HUES6 (cell line): ENCODE measurements around the gene ARCN1.
A peak's percentile ranks its signal among the peaks of the same experiment; 100 is the strongest.
"Not testable (repeated sequence)": the region's sequence is repeated elsewhere in the genome, so short reads cannot be mapped to it uniquely, and the experiment has no call there.

Experiments
- H3K27ac ChIP-seq: 2 replicates; pipeline ENCODE4 v1.7.0; 2013; ENCODE audit warnings: low read depth, mild to moderate bottlenecking, low read length, inconsistent platforms
- H3K27me3 ChIP-seq: 2 replicates; pipeline ENCODE4 v1.6.1; 2013; ENCODE audit warnings: low read length; ENCODE audit not compliant: control insufficient read depth, insufficient read depth
- H3K36me3 ChIP-seq: 2 replicates; pipeline ENCODE4 v1.6.1; 2013; ENCODE audit warnings: low read length; ENCODE audit not compliant: control insufficient read depth, insufficient read depth
- H3K4me1 ChIP-seq: 2 replicates; pipeline ENCODE4 v1.6.1; 2013; ENCODE audit warnings: low read length; ENCODE audit not compliant: control insufficient read depth, insufficient read depth
- H3K4me3 ChIP-seq: 2 replicates; pipeline ENCODE4 v1.5.1; 2013; ENCODE audit warnings: low read depth, low read length
- H3K9ac ChIP-seq: one replicate; pipeline ENCODE4 v1.6.1; 2013; ENCODE audit warnings: mild to moderate bottlenecking, low read length
- H3K9me3 ChIP-seq: 2 replicates; pipeline ENCODE4 v1.6.1; 2013; ENCODE audit warnings: low read depth, low read length; ENCODE audit not compliant: control insufficient read depth, insufficient read depth

Gene ARCN1

DNA sequence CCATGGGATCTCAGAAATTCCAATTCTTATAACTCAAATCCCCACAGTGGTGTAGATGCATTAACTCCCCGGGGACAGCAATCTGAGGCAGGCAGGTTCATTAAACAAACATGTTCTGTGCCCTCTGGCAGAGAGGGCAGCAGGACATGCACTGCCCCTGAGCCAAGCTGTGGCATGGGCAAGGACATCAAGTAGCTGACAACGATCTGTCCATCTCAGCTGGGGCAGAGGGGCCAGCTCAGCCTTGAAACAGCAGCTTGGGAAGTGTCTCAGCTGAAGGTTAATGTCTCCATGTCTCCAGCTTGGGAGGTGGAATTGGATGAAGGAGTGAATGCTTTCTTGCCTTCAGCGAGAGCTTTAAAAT lies 27.6 kb upstream of the ARCN1 start:
- H3K9me3 ChIP-seq = no peaks in the 10 kb centered on the region
- no peak overlapping the region for H3K4me3 ChIP-seq
- H3K9ac ChIP-seq = no peak overlapping the region
- no peaks in the 10 kb centered on the region for H3K27me3 ChIP-seq
- H3K27ac ChIP-seq = no peak overlapping the region
- H3K4me1 ChIP-seq = no peaks in the 10 kb centered on the region
- peaks cover 19% of the 10 kb centered on the region for H3K36me3 ChIP-seq

DNA sequence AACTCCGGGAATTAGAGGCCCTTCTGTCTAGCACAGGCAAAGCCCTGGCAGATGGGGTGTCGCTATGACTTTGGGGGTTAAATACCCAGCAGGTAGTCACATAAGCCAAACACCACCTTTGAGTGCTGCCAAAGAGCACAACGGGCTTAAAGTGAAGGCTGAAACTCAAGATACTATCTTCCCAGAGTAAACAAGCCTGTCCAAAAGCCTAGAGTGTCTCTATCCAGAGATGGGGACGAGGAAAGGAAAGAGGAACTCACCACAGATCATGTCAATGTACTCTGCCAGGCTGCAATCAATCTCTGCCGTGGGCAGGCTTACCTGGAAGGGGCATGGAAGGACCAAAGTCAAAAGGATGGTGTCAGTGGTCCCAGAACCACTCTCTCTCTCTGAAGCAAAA lies 26.7 kb upstream of the ARCN1 start:
- Histone ChIP-seq H3K36me3 (peaks cover 19% of the 10 kb centered on the region), H3K27me3 (no peaks in the 10 kb centered on the region), H3K9me3 (no peaks in the 10 kb centered on the region), H3K4me1 (no peaks in the 10 kb centered on the region), H3K9ac (no peak overlapping the region), H3K27ac (no peak overlapping the region), H3K4me3 (no peak overlapping the region)

DNA sequence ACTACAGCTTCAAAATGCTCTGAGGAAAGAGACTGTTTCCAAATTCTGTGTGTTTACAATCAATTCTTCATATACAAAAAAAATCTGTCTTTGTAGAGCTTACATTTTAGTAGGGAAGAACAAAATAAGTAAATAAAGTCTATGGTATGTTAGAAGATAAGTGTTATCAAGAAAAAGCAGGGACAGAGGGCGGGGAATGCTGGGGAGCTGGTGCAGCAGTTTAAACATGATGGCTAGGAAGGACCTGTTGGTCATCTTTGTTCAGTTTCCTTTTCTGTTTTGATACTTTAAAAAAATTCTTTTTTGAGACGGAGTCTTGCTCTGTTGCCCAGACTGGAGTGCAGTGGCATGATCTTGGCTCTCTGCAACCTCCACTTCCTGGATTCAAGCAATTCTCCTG lies 25.1 kb upstream of the ARCN1 start:
- H3K27ac ChIP-seq = no peak overlapping the region
- peaks cover 19% of the 10 kb centered on the region for H3K36me3 ChIP-seq
- no peaks in the 10 kb centered on the region for H3K27me3 ChIP-seq
- H3K9me3 ChIP-seq = no peaks in the 10 kb centered on the region
- no peak overlapping the region for H3K9ac ChIP-seq
- H3K4me1 ChIP-seq = no peaks in the 10 kb centered on the region
- H3K4me3 ChIP-seq = no peak overlapping the region

DNA sequence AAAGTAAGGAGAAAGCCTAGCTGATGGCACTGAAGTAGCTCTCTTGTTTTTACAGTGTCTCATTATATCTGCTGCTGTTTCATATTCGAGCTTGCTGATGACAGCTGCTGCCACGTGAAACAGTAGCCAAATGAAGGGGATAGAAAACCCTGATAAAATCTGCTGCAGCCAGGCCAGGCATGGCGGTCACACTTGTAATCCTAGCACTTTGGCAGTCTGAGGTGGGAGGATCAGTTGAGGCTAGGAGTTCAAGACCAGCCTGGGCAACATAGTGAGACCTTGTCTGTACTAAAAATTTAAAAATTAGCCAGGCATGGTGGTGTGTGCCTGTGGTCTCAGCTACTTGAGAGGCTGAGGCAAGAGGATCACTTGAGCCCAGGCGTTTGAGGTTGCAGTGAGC lies 19.9 kb upstream of the ARCN1 start:
- Histone ChIP-seq H3K27ac (no peak overlapping the region), H3K36me3 (peaks cover 29% of the 10 kb centered on the region), H3K4me1 (no peaks in the 10 kb centered on the region), H3K4me3 (no peak overlapping the region), H3K27me3 (no peaks in the 10 kb centered on the region), H3K9ac (no peak overlapping the region), H3K9me3 (no peaks in the 10 kb centered on the region)

DNA sequence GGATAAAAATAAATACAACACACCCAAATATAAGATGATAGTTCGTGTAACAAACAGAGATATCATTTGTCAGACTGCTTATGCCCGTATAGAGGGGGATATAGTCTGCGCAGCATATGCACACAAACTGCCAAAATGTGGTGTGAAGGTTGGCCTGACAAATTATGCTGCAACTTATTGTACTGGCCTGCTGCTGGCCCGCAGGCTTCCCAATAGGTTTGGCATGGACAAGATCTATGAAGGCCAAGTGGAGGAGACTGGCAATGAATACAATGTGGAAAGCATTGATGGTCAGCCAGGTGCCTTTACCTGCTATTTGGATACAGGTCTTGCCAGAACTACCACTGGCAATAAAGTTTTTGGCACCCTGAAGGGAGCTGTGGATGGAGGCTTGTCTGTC lies 11.4 kb upstream of the ARCN1 start:
- Histone ChIP-seq H3K36me3 (peaks cover 16% of the 10 kb centered on the region; the same call in 1 of the 2 replicates), H3K27me3 (no peaks in the 10 kb centered on the region), H3K9me3 (no peaks in the 10 kb centered on the region), H3K4me1 (no peaks in the 10 kb centered on the region), H3K9ac (no peak overlapping the region), H3K27ac (no peak overlapping the region), H3K4me3 (no peak overlapping the region)

DNA sequence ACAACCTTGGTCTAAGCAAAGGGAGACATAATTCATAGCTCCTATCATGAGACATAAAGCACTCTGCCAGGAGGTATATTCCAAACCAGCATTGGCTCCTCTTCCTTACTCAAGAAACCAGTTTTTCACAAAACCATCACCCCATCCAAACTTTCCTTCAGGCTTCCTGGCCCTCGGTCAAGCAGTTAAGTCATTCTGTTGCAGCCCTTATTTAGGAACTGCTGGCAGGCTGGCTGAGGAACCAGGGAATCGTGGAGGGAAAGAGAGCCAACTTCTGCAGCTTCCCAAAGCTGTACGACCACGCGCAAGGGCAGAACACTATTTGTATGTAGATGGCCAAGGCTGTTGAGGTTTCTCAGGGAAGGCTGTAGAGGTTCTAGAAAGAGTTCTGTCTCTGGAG lies 7.2 kb upstream of the ARCN1 start:
- no peak overlapping the region for H3K9ac ChIP-seq
- H3K36me3 ChIP-seq = no peaks in the 10 kb centered on the region
- no peak overlapping the region for H3K27ac ChIP-seq
- no peaks in the 10 kb centered on the region for H3K27me3 ChIP-seq
- H3K9me3 ChIP-seq = no peaks in the 10 kb centered on the region
- H3K4me3 ChIP-seq = peak overlapping the region; percentile 30; the same call in 1 of the 2 replicates
- no peaks in the 10 kb centered on the region for H3K4me1 ChIP-seq

DNA sequence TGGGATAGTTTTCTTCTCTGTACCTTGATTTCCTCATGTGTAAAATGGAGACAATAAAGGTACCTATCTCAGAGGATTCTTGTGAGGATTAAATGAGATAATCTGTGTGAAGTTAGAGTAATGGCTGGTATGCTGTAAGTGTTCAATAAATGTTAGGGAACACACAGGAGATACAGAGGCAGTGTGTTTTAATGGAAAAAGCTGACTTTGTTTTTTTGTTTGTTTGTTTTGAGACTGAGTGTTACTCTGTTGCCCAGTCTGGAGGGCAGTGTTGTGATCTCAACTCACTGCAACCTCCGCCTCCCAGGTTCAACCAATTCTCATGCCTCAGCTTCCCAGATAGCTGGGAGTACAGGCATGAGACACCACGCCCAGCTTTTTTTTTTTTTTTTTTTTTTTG lies 2.5 kb upstream of the ARCN1 start:
- H3K27ac ChIP-seq = no peak overlapping the region
- H3K27me3 ChIP-seq = no peaks in the 10 kb centered on the region
- H3K4me1 ChIP-seq = 0 out of 2 replicates have a peak, but pooled peaks cover 3% of the 10 kb centered on the region
- no peak overlapping the region for H3K4me3 ChIP-seq
- peaks cover 8% of the 10 kb centered on the region for H3K36me3 ChIP-seq
- no peak overlapping the region for H3K9ac ChIP-seq
- H3K9me3 ChIP-seq = no peaks in the 10 kb centered on the region

DNA sequence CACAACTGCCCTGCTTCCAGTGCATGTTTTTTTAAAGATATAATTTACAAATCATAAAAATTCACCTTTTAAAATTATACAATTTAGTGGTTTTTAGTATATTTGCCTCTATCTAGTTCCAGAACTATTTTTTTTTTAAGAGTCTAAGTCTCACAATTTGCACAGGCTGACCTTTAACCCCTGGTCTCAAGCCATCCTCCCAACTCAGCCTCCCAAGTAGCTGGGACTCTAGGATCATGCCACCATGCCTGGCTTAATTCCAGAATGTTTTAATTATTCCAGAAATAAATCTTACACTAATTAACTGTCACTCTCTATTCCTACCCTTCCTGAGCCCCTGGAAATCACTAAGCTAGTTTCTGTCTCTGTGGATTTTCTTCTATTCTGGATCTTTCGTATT lies 1.4 kb upstream of the ARCN1 start:
- H3K4me3 ChIP-seq = no peak overlapping the region
- H3K27ac ChIP-seq = no peak overlapping the region
- no peaks in the 10 kb centered on the region for H3K27me3 ChIP-seq
- H3K4me1 ChIP-seq = 0 out of 2 replicates have a peak, but pooled peaks cover 3% of the 10 kb centered on the region
- peaks cover 8% of the 10 kb centered on the region for H3K36me3 ChIP-seq
- no peaks in the 10 kb centered on the region for H3K9me3 ChIP-seq
- H3K9ac ChIP-seq = no peak overlapping the region

DNA sequence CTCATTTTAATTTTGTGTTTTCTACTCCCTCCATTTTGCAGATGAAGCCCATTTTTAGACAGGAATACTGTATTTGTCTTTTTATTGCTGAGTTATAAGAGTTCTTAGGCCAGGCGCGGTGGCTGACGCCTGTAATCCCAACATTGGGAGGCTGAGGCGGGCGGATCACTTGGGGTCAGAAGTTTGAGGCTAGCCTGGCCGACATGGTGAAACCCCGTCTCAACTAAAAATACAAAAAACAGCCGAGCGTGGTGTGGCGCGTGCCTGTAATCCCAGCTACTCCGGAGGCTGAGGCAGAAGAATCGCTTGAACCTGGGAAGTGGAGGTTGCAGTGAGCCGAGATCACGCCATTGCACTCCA lies 528 bp upstream of the ARCN1 start:
- H3K27me3 ChIP-seq, H3K27ac ChIP-seq, H3K9ac ChIP-seq, H3K36me3 ChIP-seq, H3K9me3 ChIP-seq, H3K4me1 ChIP-seq: not testable (repeated sequence)
- peak overlapping the region; percentile 98 for H3K4me3 ChIP-seq

DNA sequence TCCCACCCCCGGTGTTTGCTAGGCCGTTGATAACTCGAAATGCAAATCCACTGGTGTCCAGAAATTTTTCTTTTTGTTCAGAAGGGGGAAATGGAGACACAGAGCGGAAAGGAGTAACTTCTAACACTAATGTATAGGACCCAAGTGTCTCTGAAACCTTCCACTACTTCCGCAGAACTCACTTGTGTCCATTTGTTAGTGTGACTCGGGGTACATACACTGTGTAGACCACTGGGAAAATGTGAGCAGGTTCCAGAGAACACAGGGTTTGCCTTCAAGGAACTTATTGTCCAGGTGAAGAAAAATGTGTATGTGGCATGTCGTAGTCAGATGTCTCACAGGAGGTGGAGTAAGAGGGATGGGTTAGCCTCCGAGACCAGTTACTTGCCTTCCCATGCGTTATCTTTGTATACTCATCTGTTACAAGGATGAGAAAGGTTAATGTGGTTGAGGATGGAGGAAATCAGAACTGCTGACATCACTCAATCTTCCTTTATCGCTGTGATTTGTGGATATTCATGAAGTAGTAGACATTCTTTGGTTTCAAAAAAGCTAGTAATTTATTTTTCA lies 857 bp downstream of the ARCN1 start:
- Histone ChIP-seq H3K9me3 (no peaks in the 10 kb centered on the region), H3K27ac (peak overlapping the region; percentile 99), H3K4me3 (peak overlapping the region; percentile 98)

DNA sequence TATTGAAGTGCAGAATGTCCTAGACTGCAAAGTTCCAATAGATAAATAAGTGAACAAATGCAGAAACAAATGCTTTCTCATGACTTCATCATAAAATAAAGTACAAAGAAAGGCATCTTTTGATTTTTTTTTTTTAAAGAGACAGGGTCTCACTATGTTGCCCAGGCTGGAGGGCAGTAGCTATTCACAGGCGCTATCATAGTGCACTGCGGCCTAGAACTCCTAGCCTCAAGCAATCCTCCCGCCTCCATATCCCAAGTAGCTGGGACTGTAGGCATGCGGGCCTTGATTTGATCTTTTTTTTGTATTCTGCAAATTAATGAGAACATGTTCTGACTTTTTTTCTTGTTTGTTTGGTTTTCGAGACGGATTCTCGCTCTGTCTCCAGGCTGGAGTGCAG lies 2.4 kb downstream of the ARCN1 start:
- Histone ChIP-seq H3K36me3 (peaks cover 8% of the 10 kb centered on the region), H3K4me3 (peak overlapping the region; percentile 98; the same call in 1 of the 2 replicates), H3K27ac (no peak overlapping the region), H3K27me3 (no peaks in the 10 kb centered on the region), H3K9ac (no peak overlapping the region), H3K4me1 (0 out of 2 replicates have a peak, but pooled peaks cover 3% of the 10 kb centered on the region), H3K9me3 (no peaks in the 10 kb centered on the region)

More for the DNA sequence above, 857 bp downstream of the ARCN1 start:
- H3K36me3 ChIP-seq = peaks cover 8% of the 10 kb centered on the region
- 0 out of 2 replicates have a peak, but pooled peaks cover 3% of the 10 kb centered on the region for H3K4me1 ChIP-seq
- no peaks in the 10 kb centered on the region for H3K27me3 ChIP-seq
- peak overlapping the region; percentile 98 for H3K9ac ChIP-seq

DNA sequence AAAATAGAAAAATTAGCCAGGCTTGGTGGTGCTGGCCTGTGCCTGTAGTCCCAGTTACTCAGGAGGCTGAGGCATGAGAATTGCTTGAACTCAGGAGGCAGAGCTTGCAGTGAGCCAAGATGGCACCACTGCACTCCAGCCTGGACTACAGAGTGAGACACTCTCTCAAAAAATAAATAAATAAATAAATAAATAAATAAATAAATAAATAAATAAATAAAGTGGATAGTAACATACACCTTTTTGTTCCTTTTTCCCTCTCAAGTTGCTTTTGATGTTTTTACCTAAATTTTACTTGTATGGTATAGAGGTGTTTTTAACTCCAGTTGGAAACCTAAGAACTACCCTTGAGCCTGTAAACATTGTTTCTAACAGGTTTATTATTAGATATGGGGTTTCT lies 5.8 kb downstream of the ARCN1 start:
- not testable (repeated sequence) for H3K9ac ChIP-seq
- peaks cover 24% of the 10 kb centered on the region for H3K36me3 ChIP-seq

More for the DNA sequence above, 5.8 kb downstream of the ARCN1 start:
- H3K27me3 ChIP-seq, H3K4me1 ChIP-seq, H3K9me3 ChIP-seq, H3K4me3 ChIP-seq, H3K27ac ChIP-seq: not testable (repeated sequence)
